Limb (tissue), 2 donors: Measurements from ENCODE around the gene SGK2.

ENCODE experiments used
- DNase-seq, 2 donors: peaks; one replicate each; pipeline ENCODE4 v3.0.0-alpha.2; 2016; ENCODE audit errors: extremely low spot score in 2 of 2

The SGK2 gene

GRCh38 chr20:43536041-43536816 is 22.6 kb upstream of the SGK2 start:
- no peak for DNase-seq

GRCh38 chr20:43536817-43537440 is 21.9 kb upstream of the SGK2 start:
- DNase-seq = no peak

GRCh38 chr20:43537921-43538877 is 20.6 kb upstream of the SGK2 start:
- DNase-seq = peak; percentile 51 to 66

DNA sequence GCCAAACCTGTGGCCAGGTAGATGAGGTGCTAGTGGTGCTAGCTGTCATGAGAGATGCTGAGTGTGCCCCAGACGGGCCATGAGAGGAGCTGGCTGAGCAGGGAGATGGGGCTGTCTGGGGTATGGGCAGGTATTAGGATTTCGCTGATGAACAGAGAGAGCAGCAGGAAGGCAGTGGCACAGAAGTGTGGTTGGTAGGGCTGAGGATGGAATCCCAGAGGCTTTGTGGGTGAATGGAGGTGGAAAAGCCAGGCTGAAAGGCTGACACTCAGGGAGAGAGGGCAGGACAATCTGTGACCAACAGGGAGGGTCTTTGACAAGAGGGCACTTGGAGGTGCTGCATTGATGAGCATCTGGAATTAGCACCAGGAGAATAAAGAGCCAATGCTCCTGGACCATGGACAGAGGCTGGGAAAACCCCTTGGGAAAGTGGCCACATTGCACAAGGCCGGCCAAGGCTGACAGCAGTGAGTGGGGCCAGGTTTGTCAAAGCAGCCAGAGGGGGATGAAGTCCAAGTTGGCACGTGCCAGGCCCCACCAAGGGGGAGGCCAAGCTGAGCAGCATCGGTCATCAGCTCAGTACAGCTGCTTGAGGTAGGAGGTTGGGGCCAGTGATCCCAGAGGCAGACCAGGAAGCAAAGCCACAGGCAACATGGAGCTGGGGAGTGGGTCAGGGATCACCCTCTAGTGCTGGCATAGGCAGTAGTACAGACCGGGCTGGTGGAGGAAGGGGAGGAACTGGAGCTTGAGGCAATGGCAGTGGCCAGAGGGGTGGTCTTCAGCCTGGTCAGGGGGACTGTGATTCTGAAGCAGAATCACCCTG is 19.7 kb upstream of the SGK2 start:
- no peak for DNase-seq

GRCh38 chr20:43539975-43540672 is 18.7 kb upstream of the SGK2 start:
- DNase-seq = no peak

GRCh38 chr20:43540673-43541060 is 18.2 kb upstream of the SGK2 start:
- DNase-seq = no peak

DNA sequence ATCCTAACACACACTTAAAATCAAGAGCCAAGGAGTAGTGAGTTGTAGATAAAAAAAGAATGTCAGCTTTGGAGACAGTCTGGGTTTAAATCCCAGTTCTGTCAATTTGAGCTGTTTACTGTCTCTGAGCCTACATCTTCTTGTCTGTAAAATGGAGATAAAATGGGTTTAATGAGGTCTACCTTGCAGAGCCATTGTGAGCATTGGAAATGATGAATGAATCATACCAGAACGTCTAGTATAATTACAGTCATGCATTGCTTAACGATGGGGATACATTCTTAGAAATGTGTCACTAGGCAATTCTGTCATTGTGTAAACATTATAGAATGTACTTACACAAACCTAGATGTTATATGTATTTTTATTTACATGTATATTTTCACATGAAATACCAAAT is 17.6 kb upstream of the SGK2 start:
- no peak for DNase-seq

DNA sequence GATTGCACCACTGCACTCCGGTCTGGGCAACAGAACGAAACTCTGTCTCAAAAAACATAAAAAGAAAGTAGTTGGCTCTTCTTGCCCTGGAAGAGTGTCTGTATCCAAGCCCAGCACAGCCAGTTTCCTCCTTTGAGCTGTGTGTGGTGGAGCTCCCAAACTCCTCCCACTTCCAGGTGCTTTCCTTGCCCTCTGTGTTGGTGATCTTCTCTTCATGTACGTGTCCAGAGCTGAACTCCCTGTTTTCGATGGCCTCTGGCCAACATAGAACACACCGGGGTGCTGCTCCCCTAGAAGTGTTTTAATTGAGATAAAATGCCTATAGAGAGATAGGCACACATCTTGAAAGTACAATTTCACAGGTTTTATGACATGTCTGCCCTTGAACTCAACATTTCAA is 16.7 kb upstream of the SGK2 start:
- no peak for DNase-seq

DNA sequence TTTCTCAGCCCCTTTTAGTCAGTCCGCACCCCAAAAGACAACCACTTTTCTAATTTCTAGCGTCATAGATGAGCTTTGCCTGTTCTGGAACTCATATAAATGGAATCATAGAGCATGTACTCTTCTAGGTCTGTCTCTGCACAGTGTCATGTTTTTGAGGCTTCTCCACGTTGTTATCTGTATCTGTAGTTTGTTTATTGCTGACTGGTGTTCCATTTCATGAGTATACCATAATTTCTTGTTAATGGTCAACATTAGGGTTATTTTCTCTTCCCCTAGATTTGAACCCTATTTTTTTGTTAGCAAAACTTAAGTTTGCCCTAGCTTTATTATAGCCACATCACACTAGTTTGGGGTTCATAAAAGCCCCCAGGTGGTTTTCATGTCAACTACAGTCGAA is 16.2 kb upstream of the SGK2 start:
- no peak for DNase-seq

- no peak for DNase-seq
Measured at GRCh38 chr20:43543138-43543537, 15.7 kb upstream of the SGK2 start.

- DNase-seq = no peak
Measured at GRCh38 chr20:43544501-43544900, 14.3 kb upstream of the SGK2 start.

- DNase-seq = no peak
Measured at GRCh38 chr20:43545837-43546578, 12.8 kb upstream of the SGK2 start.

DNA sequence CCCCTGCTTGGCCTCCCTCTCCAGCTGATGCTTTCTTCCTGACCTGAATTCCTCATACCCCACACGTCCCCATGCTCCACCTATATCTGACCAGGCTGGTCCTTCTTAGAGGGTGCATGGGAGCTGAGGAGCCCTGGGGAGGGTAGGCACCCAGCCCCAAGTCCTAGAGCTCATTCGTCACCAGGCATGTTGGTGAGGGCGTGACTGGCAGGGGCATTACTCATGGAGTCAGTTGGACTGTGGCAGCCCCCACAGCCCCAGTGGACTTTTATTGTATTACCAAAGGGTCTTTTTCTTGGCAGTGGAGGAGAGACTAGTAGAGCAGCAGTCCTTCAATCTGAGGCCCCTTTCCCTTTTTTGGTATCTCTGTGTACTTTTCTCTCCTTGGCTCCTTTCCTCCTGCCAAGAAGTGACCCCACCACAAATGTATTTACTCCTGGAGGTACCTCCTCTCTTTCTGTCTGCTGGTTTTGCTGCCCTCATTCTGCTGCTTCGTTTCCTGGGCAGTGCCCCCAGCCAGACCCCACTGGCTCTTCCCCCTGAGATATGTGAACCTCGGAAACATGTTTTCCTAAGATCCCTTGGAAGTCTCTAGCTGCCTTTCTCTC is 10.4 kb upstream of the SGK2 start:
- no peak for DNase-seq

- DNase-seq = no peak
Measured at GRCh38 chr20:43549416-43550065, 9.3 kb upstream of the SGK2 start.

GRCh38 chr20:43550456-43550855 is 8.4 kb upstream of the SGK2 start:
- no peak for DNase-seq

- DNase-seq = no peak
Measured at GRCh38 chr20:43554369-43554768, 4.5 kb upstream of the SGK2 start.

DNA sequence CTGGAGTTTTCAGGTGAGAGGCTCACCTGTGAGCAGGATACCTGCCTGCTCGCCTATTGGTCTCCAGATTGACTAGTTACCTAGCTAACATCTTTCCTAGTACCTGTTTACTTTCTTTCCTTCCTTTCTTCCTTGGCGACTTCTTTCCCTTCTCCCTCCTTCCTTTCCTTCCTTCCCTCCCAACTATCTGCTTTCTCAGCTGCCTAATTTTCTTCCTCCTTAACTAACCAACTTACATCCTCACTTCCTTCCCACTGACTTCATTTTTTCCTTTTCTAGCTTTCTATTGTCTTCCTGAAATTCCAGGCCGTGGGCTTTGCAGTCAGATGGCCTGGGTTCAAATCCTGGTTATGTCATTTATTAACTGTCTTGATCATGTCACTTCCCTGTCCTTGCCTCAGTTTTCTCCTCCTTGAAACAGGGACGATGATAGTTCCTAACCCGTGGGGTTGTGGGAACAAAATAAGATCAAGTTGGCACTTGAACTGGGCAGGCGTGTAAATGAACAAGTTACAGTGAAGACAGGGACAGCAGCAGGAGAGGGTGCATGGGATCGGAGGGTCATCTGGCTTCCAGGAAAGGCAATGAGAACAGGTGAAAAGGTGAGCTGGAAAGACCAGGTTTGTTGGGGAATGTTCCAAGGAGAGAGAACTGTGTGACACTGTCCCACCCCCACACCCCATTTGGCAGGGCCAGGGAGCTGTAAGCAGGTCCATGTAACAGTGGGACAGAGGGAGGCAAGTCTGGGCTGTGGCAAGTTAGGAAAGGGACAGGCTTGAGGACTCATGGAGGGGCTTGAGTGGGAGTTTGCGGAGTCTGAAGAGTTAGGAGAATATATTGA is 540 bp downstream of the SGK2 start:
- DNase-seq = no peak

GRCh38 chr20:43560974-43561373 is 2.1 kb downstream of the SGK2 start:
- no peak for DNase-seq
